Loucy (cell line): Measurements from ENCODE around the gene SLC12A1.

Source experiments
- H2AFZ ChIP-seq: fragments of 200-600 bp; sonication (generic); 2 replicates; pipeline ENCODE4 v1.6.0; 2016; ENCODE audit warnings: antibody characterized with exemption, mild to moderate bottlenecking, low read length, moderate library complexity
- H3F3A ChIP-seq: fragments of 200-600 bp; 2 replicates; pipeline ENCODE4 v1.6.0; 2016; ENCODE audit warnings: antibody characterized with exemption, low read depth, mild to moderate bottlenecking
- H3K27me3 ChIP-seq: fragments of 200-600 bp; sonication (generic); 2 replicates; pipeline ENCODE4 v1.6.1; 2014; ENCODE audit warnings: low read length, mild to moderate bottlenecking; ENCODE audit not compliant: insufficient read depth, poor library complexity, severe bottlenecking
- H3K36me3 ChIP-seq: fragments of 200-600 bp; sonication (generic); 2 replicates; pipeline ENCODE4 v1.6.1; 2016; ENCODE audit warnings: low read length; ENCODE audit not compliant: insufficient read depth
- H3K4me1 ChIP-seq: fragments of 200-600 bp; sonication (generic); 2 replicates; pipeline ENCODE4 v1.5.1; 2014; ENCODE audit warnings: low read length, mild to moderate bottlenecking; ENCODE audit not compliant: insufficient read depth, poor library complexity, severe bottlenecking
- H3K4me2 ChIP-seq: fragments of 200-600 bp; sonication (generic); 2 replicates; pipeline ENCODE4 v1.6.0; 2014; ENCODE audit warnings: antibody characterized with exemption, low read length, low read depth, mild to moderate bottlenecking; ENCODE audit not compliant: poor library complexity, severe bottlenecking
- H3K4me3 ChIP-seq: fragments of 200-600 bp; sonication (generic); 2 replicates; pipeline ENCODE4 v1.5.1; 2014; ENCODE audit warnings: low read length, mild to moderate bottlenecking, mixed read lengths; ENCODE audit not compliant: poor library complexity, severe bottlenecking
- H3K79me2 ChIP-seq: fragments of 200-600 bp; sonication (generic); 2 replicates; pipeline ENCODE4 v1.6.1; 2014; ENCODE audit warnings: low read length; ENCODE audit not compliant: insufficient read depth
- H3K9ac ChIP-seq: fragments of 200-600 bp; sonication (generic); 2 replicates; pipeline ENCODE4 v1.6.0; 2014; ENCODE audit warnings: mild to moderate bottlenecking, low read depth, low read length, moderate library complexity; ENCODE audit not compliant: poor library complexity, severe bottlenecking
- H3K9me2 ChIP-seq: fragments of 200-600 bp; sonication (generic); replicated peaks from 2 replicates; pipeline ENCODE4 v1.6.1; 2016; ENCODE audit warnings: low read depth, low read length, mixed read lengths
- H3K9me3 ChIP-seq: fragments of 200-600 bp; sonication (generic); 2 replicates; pipeline ENCODE4 v1.6.1; 2014; ENCODE audit warnings: mild to moderate bottlenecking, antibody characterized with exemption, low read length, low read depth; ENCODE audit not compliant: insufficient read depth
- H4K20me1 ChIP-seq: fragments of 200-600 bp; sonication (generic); 2 replicates; pipeline ENCODE4 v1.6.0; 2014; ENCODE audit warnings: antibody characterized with exemption, low read length, mild to moderate bottlenecking; ENCODE audit not compliant: insufficient read depth, poor library complexity, severe bottlenecking
- EZH2phosphoT487 ChIP-seq: fragments of 200-600 bp; IDR thresholded peaks from 2 replicates; pipeline ENCODE4 v1.6.1; 2018; ENCODE audit warnings: antibody characterized with exemption, mild to moderate bottlenecking, moderate library complexity, borderline replicate concordance
- TF ChIP-seq, protein P1 (sequence below): fragments of 200-600 bp; sonication (generic); conservative IDR thresholded peaks from 2 replicates; pipeline ENCODE4 v1.5.1; 2014; ENCODE audit warnings: mild to moderate bottlenecking, antibody characterized with exemption, low read length

Gene SLC12A1

DNA sequence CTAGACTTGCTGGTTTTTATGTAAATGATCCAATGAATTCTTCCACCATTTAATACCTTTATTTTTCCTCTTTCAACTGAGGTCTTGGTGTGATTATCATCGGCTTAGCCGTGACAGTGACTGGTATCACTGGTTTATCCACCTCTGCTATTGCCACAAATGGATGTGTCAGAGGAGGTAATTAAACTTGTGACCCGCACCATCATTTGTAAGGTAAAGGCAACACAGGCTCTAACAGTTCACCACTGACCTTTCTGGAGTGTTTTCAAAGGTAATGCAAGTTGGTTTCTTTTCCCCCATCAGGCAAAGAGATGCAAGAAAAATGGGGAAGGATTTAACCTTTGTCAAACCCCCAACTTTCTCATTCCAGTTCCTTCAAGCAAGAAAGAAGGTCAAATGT, 19.7 kb downstream of the SLC12A1 start:
- no peaks in the 10 kb centered on the region for H3F3A ChIP-seq

DNA sequence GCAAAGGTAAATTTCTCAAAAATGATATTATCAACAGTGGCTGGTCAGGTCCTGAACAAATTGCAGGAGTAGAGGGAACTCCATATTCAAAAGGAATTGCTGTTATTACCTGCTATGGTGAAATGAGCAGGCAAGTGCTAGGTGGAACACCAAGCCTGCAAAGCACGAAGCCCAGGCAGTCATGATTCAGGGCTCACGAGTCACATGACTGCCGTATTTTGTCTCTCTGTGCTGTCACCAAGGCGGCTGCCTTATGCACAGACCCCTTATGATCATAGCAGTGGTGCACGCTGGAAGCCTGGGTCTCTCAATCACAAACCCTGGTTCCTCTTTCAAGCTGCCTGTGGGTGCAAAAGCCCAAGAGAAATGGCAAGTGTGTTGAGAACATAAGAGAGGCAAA, 24.4 kb downstream of the SLC12A1 start:
- no peak overlapping the region for H3K4me3 ChIP-seq
- H3K9me3 ChIP-seq = no peaks in the 10 kb centered on the region
- H3K36me3 ChIP-seq = no peaks in the 10 kb centered on the region
- no peak overlapping the region for H3K4me2 ChIP-seq
- H3K79me2 ChIP-seq = no peaks in the 10 kb centered on the region
- no peaks in the 10 kb centered on the region for H3F3A ChIP-seq
- H2AFZ ChIP-seq = no peak overlapping the region
- H3K4me1 ChIP-seq = no peaks in the 10 kb centered on the region
- H4K20me1 ChIP-seq = no peaks in the 10 kb centered on the region
- H3K9me2 ChIP-seq = no peaks in the 10 kb centered on the region
- TF ChIP-seq, protein P1, sequence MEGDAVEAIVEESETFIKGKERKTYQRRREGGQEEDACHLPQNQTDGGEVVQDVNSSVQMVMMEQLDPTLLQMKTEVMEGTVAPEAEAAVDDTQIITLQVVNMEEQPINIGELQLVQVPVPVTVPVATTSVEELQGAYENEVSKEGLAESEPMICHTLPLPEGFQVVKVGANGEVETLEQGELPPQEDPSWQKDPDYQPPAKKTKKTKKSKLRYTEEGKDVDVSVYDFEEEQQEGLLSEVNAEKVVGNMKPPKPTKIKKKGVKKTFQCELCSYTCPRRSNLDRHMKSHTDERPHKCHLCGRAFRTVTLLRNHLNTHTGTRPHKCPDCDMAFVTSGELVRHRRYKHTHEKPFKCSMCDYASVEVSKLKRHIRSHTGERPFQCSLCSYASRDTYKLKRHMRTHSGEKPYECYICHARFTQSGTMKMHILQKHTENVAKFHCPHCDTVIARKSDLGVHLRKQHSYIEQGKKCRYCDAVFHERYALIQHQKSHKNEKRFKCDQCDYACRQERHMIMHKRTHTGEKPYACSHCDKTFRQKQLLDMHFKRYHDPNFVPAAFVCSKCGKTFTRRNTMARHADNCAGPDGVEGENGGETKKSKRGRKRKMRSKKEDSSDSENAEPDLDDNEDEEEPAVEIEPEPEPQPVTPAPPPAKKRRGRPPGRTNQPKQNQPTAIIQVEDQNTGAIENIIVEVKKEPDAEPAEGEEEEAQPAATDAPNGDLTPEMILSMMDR = no peak
- TF ChIP-seq EZH2phosphoT487 = no peak
- H3K27me3 ChIP-seq = no peaks in the 10 kb centered on the region
- no peak overlapping the region for H3K9ac ChIP-seq

More for the DNA sequence above, 19.7 kb downstream of the SLC12A1 start:
- Histone ChIP-seq H3K4me3 (no peak overlapping the region), H4K20me1 (no peaks in the 10 kb centered on the region), H3K9me3 (no peaks in the 10 kb centered on the region), H3K4me1 (no peaks in the 10 kb centered on the region), H3K79me2 (no peaks in the 10 kb centered on the region), H3K27me3 (no peaks in the 10 kb centered on the region), H3K36me3 (no peaks in the 10 kb centered on the region), H3K9me2 (no peaks in the 10 kb centered on the region), H2AFZ (no peak overlapping the region), H3K4me2 (no peak overlapping the region), H3K9ac (no peak overlapping the region)
- TF ChIP-seq, protein P1 = no peak
- no peak for TF ChIP-seq EZH2phosphoT487

DNA sequence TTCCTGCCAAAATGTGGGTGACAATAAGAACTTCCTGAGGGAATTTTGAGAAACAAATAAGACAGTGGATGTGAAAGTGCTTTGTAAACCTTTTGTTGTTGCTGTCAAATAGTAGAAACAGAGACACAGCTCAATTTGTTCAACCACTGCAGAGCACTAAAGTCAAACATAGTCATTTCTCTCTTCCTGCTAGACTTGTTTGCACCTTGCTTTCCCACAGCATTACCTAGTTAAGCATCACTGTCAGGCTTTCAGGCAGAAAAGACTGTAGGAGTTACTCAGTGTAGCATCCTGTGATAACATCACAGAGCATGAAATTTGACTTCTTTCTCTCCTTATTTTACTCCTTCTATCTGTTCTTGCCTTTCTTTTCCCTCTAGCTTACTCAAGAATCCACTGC, 27.1 kb downstream of the SLC12A1 start:
- no peaks in the 10 kb centered on the region for H3K79me2 ChIP-seq
- no peak overlapping the region for H3K4me2 ChIP-seq
- TF ChIP-seq, protein P1 = no peak
- no peak for TF ChIP-seq EZH2phosphoT487
- no peaks in the 10 kb centered on the region for H3F3A ChIP-seq
- no peaks in the 10 kb centered on the region for H3K4me1 ChIP-seq
- H4K20me1 ChIP-seq = no peaks in the 10 kb centered on the region
- H3K9me2 ChIP-seq = no peaks in the 10 kb centered on the region
- no peak overlapping the region for H3K4me3 ChIP-seq
- no peaks in the 10 kb centered on the region for H3K9me3 ChIP-seq
- H3K9ac ChIP-seq = no peak overlapping the region
- H3K27me3 ChIP-seq = no peaks in the 10 kb centered on the region
- no peaks in the 10 kb centered on the region for H3K36me3 ChIP-seq
- no peak overlapping the region for H2AFZ ChIP-seq
